Erythroblast (primary cell): ENCODE measurements around the gene AKT2.

Experiments
- GATA1 ChIP-seq: IDR thresholded peaks from 2 replicates; pipeline ENCODE4 v1.6.1; 2011; ENCODE audit warnings: low read depth, mild to moderate bottlenecking, control low read depth, low read length, moderate library complexity
- POLR2A ChIP-seq: IDR thresholded peaks from 2 replicates; pipeline ENCODE4 v1.6.1; 2011; ENCODE audit warnings: mild to moderate bottlenecking, low read length

DNA sequence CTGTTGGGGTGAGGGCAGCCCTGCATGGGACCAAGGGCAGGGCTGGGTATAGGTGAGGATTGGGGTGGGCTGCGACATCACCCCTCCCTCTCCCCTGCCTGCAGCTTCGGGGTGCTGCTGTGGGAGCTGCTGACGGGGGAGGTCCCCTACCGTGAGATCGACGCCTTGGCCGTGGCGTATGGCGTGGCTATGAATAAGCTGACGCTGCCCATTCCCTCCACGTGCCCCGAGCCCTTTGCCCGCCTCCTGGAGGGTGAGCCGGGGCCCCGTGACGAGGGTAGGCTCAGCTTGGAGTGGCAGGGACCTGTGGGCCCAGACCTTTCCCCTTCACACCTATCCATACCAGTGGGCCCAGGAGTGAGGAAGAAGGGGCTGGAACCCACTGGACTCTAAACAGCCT is 80.8 kb downstream of the AKT2 start:
- TF ChIP-seq POLR2A (no peak), GATA1 (no peak)
